GM19324 (cell line): ENCODE results near the gene FLOT1.
A peak's percentile ranks its signal among the peaks of the same experiment; 100 is the strongest.

Experiments used
- ATAC-seq: cut with Tn5 transposase; IDR thresholded peaks from one replicate; pipeline ENCODE4 v1.9.1; 2021; ENCODE audit warnings: mild to moderate bottlenecking, moderate library complexity; ENCODE audit not compliant: unreplicated experiment, low FRiP score

FLOT1 gene

DNA sequence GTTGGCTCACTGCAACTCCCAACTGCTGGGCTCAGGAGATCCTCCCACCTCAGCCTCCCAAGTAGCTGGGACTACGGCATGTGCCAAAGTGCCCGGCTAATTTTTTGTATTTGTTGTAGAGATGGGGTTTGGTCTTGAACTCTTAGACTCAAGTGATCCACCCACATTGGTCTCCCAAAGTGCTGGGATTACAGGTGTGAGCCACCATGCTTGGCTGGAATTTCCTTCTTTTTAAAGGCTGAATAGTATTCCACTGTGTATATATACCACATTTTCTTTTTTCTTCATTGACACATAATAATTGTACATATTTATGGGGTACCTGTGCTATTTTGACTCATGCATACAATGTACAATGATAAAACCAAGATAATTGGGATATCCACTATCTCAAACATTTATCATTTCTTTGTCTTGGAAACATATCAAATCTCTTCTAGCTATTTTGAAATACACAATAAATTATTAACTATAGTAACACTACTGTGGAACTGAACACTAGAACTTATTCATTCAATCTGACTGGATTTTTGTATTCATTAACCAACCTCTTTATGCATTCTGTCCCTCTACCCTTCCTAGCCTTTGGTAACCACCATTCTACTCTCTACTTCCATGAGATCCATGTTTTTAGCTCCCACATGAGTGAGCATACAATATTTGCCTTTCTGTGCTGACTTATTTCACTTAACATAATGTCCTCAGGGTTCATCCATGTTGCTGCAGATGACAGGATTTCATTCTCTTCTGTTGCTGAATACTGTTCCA lies 33.2 kb downstream of the FLOT1 start:
- ATAC-seq = no peak

DNA sequence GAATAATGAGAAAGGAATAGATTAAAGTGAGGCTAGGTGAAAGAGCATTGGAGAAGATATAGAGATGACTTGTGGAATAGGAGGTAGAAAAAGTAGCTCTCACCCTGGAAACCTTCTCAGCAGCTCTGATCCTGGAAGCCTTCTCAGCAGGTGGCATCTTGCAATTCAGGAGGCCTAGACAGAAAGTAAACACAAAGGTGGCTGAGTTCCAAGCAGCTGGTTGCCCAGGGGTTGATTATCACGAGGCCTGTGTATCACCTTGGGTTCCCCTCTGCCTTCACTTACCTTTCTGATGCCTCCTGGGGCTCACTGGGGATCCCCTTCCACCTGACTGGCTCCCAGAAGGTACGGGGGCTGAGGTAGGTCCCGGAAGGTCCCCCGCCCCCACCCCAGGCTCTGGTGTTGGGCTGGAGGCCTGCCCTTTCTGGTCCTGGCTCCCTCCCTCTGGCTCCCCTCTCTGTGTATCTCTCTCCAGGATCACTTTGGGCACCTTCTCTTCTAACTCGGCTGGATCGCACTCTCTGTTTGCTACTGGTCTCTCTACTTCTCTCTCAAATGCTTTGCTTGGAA lies 35.1 kb downstream of the FLOT1 start:
- no peak for ATAC-seq

DNA sequence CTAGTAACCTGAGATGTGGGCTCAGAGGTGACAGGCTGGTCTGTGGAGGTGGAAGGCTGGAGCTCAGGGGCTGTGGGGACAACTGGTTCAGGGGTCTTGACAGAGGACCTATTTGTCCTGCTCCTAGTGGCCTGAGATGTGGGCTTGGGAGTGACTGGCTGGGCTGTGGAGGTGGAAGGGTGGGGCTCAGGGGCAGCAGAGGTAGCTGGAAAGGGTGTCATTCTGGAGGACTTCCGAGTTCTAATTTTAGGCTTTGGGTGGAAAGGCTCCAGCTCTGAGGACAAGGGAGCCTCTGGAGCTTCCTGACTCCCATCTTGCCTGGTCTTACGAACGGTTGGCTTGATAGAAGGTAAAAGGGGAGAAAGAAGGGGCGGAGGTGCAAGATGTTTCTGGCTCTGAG lies 36.9 kb downstream of the FLOT1 start:
- no peak for ATAC-seq

DNA sequence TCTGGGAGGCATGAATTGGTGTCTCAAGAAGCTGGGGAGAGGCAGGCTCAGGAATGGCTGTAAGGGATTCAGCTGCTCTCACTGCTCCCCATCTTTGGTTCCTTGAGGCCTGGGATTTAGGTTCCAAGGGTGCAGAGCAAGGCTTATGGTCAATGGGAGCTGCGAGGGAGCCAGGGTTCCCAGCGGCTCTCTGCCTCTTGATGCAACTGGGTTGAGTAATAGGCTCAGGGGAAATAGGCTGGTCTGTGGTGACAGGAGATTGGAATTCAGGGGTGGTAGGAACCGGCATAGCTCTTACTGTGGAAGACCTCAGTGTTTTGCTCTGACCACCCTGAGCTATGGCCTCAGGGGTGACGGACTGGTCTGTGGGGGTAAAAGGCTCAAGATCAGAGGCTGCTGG lies 38.7 kb downstream of the FLOT1 start:
- ATAC-seq = no peak

DNA sequence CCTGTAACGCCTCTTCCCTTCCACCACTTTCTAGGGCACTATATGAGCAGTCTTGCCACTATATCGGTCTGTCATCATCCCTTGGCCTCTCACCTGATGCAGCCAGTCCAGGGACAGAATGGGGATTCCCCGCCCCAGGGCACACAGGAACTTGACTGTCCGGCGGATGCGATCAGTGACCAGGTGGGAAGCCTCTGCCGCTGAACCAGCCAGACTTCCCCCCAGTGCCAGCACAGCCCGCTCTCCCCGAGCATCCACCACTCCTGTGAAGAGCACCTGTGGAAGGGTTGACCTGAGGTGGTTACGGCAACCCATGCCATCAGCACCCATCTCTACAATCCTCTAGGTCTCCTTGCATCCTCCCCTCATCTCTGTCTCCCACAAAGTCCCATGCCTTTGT lies 39.5 kb downstream of the FLOT1 start:
- no peak for ATAC-seq

DNA sequence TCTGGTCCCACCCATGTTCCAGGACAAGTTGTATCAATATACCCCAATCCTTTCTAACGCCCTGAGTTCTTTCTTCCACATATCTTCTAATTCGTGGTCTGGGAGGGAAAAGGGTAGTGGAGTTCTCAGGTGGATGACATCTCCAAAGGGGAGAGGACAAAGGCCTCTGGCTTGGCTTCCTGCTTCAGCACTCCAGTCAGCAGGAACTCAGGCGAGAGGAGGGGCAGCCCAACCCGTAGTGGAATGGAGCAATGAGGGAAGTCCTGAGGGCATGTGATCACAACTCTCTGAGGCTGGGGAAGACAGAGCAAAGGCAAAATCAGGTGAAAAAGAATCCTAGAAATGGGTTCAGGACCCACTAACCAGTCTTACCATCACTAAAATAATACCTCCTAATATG lies 42.1 kb downstream of the FLOT1 start:
- no peak for ATAC-seq

DNA sequence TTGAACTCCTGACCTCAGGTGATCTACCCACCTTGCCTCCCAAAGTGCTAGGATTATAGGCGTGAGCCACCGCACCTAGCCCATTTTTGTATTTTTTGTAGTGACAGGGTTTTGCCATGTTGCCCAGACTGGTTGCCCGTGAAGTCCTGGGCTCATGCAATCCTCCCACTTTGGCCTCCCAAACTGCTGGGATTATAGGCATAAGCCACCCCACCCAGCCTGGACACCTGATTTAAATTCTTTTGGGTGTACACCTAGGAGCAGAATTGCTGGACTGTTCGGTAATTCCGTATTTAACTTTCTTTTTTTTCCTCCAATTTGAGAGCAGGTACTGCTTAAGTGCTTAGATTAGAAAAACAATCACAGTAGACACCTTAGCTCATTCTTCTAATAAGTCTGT lies 46.1 kb downstream of the FLOT1 start:
- no peak for ATAC-seq

DNA sequence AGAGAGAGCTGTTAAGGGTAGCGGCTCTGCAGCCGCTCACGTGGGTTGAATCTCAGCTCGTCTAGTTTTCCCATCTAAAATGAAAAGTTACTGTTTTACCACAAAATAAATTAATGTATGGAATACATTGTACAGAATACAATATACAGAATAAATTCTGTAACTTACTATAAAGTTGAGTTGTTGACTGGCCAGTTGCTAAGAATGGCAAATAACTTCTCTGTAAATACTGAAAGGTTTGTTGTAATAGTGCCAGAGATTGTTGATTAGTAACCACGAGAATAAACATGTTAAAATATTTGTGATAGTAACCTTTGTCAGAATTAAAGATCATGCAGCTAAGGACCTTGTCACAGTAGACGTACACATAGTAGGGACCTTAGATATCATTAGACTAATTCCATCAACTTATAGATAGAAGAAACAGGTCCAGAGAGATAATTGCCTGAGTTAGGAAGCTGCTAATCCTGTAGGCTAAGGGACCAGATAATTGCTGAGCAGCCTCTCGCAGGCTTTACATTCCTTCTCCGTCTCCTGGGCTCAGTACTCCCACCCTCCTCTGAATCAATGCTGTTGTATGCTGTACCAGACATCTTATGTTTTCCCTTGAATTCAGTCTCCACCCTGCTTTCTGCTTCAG lies 51.2 kb downstream of the FLOT1 start:
- no peak for ATAC-seq

DNA sequence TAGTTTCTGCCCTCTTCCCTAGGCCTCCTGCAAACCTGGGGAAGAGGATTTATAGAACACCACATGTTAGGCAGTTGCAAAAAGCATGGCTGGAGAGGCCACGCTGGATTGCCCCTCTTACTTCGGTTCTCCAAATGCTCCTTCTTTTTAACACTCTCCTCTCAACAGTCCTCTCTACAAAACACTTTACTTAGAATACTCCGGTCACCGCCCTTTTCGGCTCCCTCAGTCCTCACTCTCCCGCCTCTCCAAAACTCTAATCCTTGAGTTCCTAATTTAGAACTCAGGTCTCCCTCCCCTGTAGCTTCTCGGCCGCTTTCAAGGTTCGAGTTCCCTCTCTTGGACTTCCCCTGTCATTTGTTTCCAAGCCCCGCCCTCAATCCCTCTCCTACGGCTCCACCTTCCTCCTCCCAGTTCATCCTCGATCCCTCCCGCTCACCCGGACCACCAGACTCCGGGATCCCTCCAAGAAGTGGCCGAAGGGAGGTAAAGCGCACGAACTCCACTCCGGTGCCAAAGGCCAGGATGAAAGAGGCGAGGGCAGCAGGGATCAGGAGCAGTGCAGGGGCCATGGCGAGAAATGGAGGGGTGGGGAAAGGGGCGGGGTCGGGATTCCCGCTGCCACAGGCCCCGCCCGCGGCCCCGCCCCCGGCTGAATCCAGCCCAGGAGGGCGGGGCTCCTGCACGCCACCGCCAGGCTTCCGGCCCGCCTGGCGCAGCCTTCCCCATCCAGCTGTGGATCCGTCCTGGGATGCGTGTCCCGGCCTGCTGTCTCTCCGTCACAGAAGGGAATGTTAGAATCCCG lies 51.9 kb downstream of the FLOT1 start, which contains the start of gene NRM:
NRM (minus strand) TSS at position 582 of the 805 bp plus-strand sequence; CDS start at position 572, 10 bp downstream.
- ATAC-seq = peak; percentile 33

DNA sequence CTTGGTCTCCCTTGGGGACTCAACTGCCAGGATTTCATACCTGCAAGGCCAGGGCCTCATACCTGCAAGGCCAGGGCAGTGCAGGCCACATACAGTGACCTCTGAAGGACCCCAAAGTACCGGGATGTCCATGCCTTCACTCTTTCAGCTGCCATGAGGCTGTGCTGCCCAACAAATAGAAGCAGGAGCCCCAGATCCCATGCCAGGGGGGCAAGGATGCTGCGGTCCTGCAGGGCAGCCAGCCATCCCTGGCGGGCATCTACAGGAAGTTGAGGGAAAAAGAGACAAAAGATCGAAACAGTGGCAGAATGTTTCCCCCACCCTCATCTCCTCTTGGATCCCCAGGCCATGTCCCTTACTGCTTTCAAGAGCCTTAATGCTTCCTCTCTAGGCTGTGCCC lies 52.5 kb downstream of the FLOT1 start:
- no peak for ATAC-seq

DNA sequence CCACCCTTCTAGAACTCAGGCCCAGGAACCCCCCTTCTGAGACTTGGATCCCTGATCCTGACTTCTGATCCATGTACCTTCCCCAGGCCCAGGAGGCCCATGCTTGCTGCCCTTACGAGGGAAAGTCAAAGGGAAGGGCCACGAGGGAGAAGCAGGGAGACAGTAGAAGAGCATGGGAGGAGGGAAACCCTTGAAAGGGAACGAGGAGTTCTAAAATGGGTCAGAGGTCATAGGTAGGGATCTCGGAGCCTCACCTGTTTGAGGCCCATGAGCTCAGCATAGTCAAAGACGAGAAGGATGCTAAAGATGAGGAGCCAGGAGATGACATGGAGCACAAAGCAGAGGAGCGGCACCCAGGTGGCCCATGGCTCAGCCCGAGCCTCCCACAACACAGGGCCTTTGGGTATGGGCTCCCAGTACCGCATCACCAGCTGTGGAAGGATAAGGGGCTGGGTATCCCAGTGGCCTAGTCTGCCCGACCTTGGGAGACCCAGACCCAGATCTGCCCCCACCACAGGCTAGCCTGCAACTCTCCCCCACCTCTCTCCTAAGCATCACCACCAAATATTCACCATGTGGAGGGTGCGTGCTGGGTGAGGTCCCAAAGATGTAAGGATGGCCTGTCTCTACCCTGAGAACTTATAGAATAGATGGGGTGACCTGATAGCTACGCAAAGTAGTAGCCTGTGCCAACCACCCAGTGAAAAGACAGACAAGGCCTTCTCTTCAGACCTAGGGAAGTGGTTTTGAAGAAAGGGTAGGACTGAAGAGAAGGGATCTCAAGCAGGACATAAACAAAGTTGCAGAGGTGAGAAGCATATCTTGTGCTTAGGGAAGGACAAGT lies 53.2 kb downstream of the FLOT1 start:
- ATAC-seq = no peak

DNA sequence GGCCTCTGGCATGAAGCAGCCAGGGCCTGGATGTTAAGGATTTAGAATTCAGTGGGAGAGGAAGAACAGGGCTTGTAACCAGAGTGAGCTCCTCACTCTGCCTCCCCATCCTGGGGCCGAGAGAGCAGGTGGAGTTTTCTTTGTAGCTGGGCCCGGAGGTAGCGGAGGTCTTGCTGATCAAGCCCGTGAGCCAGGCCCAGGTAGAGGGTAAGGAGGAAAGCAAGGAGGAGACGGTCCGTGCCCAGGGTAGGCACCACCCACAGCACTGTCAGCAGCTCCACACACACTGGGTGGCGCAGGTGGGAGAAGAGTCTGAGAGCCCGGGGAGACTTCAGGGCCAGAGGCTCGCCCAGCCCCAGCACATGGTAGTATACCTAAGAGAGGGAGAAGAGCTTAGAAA lies 53.9 kb downstream of the FLOT1 start:
- no peak for ATAC-seq

DNA sequence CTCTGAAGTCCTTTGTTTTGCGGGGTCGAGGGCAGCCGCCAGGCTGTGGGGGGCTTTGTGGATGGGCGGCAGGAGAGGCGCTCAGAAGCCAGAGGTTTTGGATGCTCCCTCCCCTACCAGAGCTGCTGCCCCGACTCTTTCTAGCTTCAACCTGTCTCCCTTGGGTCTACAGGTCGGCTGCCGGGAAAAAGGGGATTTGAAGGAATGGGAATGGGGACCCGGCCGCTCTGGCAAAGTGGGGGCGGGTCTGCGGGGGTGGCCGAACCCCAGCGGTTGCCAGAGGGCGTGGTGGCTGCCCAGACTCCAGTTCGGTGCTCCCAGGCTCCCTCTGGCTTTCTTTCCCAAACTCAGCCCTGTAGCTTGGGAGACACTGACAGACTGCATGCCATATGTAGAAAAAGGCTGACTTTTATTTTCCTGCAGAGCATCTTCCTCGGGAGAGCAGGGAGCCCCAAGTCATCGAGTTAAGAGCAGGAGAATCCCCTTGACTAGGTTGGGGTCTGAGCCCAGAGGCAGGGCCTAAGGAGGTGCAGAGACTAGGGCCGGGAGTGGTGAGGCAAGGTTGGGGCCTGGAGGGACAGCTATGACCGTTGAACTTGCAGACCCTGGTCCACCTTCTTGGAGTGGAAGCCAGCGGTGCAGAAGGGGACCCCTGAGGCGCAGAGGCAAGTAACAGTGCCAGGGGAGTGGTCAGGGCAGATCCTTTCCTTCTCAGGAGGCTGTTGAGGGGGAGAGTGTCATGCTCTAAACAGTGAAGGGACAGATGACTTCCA lies 54.6 kb downstream of the FLOT1 start:
- ATAC-seq = no peak

DNA sequence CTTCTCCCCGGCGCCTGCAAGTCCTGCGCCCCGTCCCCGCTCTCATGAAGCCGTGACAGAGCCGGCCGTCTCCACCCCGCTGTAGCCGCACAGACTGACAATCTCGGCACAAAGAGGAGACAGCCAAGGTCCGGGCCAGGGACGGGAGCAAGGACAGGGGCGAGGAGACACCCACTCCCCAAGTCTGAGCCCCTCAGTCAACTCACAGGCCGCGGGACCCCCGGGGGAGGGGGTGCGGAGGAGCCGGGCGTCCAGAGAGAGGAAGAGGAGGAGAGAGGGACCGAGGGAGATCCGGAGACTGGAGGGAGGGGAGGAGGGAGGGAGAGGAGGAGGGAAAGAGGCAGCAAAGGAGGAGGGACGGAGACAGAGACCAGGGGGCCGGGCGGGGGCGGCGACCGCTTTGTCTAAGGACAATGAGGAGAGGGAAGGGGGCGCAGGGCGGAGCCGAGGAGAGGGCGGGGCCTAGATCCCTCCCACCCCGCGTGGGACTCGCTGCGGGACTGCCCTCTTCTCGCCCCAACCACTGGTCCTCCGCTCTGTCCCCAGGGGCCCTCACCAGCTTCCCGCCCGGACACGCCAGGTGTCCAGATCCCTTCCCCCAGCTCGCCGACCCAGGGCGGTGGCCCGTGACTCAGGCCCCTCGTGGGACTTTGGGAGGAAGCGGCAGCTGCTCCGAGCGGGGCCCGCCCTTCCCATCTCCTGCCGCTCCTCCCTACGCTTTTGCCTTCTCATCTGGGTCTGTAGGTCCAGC lies 55.4 kb downstream of the FLOT1 start:
- peak; percentile 41 for ATAC-seq

DNA sequence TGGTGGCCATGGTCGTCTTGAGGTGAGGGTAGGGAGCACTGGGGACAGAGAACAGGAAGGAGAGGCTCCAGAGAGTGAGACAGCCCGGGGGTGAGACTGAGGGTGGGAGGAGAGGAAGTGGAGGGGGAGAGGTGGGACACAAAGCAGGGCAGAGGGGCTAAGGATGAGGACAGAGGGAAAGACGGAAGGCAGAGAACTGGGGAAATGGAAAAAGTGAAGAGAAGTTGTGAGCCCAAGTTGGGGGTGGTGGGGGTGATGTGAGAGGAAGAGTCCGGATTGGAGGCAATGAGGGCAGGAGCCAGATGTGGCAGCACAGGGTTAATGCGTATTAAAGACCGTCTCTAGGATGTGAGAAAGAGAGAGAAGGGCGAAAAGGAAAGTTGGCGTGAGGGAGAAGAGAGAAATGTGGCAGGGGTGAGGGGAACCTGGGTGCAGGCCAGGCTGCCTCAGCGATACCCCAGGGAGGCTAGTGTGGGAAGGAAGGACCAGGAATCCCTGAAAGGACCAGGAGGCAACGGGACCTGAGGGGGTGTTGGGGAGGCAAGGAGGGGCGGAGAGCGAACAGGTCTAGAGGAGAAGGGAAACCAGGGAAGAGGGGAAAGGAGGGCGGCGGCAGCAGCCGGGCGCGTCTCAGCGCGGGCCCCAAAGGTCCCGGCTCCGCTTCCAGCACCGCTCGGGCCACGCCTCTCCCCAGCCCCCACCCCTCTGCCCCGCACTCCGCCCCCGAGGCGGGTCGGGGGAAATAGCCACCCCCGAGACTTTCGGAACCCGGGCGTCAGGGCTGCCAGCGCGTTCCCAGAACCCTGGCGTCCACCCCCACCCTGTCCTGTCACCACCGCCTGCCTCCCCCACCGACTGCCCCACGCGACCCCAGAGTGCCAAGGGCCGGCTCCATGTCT lies 56.2 kb downstream of the FLOT1 start, which contains the start of gene PPP1R18:
PPP1R18 (minus strand) TSS at position 637 of the 899 bp plus-strand sequence; CDS start at position 10, 627 bp downstream.
- ATAC-seq = peak; percentile 30

DNA sequence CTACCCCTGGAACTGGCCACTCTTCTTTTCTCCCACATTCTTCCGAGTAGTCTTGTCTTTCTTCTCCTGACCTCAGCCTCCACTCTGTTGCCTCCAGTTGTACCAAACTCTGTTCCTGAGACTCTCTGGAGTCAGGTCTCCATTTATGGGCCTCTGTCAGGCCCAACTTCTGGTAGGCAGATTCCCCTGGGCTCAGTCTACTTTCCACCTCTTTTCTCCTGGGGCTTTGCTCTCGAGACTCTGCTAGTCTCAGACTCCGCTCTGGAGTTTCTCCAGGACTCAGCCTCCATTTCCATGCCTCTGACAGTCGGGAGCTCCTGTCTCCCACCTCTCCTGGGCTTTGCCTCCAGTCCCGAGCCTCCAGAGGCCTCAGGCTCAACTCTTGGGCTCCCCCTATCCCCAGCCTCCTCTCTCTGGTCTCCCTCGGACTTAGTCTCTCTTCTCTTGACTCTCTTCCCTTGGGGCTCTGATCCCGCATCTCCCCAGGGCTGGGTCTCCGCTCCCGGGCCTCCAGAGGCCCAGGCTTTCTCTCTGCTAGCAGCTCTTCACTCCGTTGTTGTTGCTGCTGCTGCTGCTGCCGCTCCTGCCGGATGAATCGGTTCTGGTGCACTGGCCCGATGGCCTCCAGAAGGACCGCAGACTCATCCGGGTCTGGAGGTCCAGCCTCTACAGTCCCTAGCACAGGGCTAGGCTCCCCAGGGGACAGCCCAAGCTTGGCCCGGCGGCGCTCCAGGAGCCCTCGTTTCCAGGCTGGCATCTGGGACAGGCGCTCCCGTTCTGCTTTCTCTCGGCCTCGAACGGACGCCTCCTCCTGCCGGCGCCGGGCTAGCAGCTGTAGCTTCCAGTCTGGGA lies 57.1 kb downstream of the FLOT1 start:
- ATAC-seq = no peak
